Measurements from ENCODE around the gene APH1B.

GRCh38 chr15:63251701-63252100 lies 25.7 kb upstream of the APH1B start:
- TF ChIP-seq, protein P1, sequence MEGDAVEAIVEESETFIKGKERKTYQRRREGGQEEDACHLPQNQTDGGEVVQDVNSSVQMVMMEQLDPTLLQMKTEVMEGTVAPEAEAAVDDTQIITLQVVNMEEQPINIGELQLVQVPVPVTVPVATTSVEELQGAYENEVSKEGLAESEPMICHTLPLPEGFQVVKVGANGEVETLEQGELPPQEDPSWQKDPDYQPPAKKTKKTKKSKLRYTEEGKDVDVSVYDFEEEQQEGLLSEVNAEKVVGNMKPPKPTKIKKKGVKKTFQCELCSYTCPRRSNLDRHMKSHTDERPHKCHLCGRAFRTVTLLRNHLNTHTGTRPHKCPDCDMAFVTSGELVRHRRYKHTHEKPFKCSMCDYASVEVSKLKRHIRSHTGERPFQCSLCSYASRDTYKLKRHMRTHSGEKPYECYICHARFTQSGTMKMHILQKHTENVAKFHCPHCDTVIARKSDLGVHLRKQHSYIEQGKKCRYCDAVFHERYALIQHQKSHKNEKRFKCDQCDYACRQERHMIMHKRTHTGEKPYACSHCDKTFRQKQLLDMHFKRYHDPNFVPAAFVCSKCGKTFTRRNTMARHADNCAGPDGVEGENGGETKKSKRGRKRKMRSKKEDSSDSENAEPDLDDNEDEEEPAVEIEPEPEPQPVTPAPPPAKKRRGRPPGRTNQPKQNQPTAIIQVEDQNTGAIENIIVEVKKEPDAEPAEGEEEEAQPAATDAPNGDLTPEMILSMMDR (IDR thresholded peaks at IDR 0.05), result no peak
- TF ChIP-seq POLR2AphosphoS5 (IDR thresholded peaks at IDR 0.05) (no peak), POLR2A (IDR thresholded peaks at IDR 0.05) (no peak), EP300 (IDR thresholded peaks at IDR 0.05; ENCODE audit: low read depth) (no peak)

Measured in transverse colon (tissue), 4 donors.